Renal cortex interstitium (tissue), 11 donors: ENCODE data around the gene PAPLN. TPM values are rescaled to one million over a fixed set of nuclear protein-coding genes. Genes with fewer than 3 reads are reported as not detected.

Experiments used
- DNase-seq, 11 donors: peaks; one replicate each; pipeline ENCODE4 v3.0.0-alpha.2; 2013; ENCODE audit warnings: low read depth in 9 of 11, low spot score in 4 of 11; ENCODE audit errors: extremely low read depth in 1 of 11
- polyA plus RNA-seq, 3 donors: library from polyadenylated mRNA; unstranded; fragments of 120-200 nt; gene quantifications; one replicate each; pipeline ENCODE4 v1.2.1, GENCODE V29; 2013; ENCODE audit not compliant: insufficient read length in 3 of 3

Gene PAPLN
- polyA plus RNA-seq, 3 donors = 21.7 to 42.9 (median 25.2) TPM

DNA sequence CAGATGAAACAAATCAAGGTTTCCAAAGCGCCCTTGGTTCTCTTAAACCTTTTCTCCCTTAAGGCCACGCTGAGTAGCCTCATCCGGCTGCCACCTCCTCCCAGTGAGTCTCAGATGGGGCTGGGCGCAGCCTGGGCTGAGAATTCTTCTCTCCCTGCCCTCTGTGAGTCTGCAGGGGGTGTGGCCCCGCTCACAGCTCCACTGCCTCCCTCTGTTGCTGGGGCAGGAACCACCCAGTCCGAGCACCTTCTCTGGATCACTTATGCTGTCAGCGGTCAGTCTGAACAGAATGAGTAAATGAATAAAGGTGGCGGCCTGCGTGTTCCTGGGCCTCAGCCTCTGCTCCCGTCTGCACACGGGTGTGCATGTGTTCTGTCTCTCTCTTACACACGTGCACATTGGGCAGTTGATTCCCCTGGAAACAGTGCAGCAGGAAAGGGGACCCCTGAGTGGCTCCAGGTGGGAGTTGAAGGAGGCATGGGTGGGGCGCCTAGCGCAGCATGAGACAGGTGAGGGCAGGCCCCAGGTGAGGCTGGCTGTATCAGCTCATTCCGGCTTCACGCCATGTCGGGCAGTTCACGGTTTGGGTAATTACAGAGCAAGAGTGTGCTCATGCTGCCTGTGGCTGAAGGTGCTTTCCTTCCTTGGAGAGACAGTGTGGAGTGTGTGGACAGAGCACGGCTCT is 4.3 kb downstream of the PAPLN start:
- no peak for DNase-seq

- DNase-seq = no peak
These were observed 5.1 kb downstream of the PAPLN start for GRCh38 chr14:73242357-73242901.

GRCh38 chr14:73243341-73243740 is 6.0 kb downstream of the PAPLN start:
- DNase-seq = no peak

DNA sequence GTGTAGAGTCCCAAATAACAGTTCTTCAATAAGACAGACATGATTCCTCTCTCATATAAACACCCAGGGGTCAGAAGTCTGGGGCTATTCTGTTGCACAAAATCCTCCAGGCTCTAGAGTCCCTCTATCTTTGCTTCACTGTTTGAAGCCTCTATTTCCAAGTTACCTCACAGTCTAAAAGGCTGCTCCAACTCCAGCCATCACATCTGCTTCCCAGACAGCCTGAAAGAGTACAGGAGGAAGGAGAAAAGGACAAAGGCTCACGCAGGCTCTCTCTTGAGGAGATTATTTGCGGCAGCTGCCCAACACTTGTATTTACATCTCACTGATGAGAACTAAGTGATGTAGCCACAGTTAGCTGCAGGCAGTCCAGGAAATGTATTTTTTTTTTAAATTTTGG is 6.4 kb downstream of the PAPLN start:
- no peak for DNase-seq

- DNase-seq = no peak
These were observed 7.4 kb downstream of the PAPLN start for GRCh38 chr14:73244541-73245290.

DNA sequence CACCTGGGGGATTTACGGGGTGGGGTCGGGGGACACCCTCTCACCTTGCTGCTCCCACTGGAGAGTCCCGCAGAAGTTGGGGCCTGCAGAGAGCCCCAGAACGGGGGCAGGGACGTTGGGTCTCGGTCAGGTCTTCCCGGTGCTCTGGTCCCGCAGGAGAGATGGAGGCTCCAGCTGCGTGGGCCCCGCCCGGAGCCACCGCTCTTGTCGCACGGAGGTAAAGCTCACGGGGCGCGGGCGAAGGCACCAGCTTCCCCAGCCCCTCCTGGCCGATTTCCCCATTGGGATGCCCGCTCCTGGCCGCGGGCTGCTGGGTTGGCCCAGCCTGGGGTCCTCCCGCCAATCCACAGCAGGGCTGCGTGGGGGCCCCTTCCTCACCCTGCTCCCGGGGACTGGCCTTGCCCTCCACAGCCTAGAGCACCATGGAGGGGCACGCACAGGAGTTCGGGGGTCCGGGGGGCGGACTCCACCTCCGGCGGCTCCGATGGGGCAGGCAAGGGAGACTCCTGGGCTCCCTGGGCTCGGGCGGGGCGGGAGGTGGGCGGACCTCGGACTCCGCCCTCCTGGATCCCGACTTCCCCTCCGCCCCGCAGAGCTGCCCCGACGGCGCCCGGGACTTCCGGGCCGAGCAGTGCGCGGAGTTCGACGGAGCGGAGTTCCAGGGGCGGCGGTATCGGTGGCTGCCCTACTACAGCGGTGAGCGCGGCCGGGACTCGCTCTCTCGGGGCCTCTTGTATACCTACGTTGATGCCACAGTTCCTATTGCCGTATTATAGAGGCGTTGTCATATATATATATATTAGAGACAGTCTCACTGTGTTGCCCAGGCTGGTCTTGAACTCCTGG is 8.4 kb downstream of the PAPLN start:
- DNase-seq = no peak

- no peak for DNase-seq
These were observed 9.3 kb downstream of the PAPLN start for GRCh38 chr14:73246387-73247150.

- DNase-seq = no peak
These were observed 11.0 kb downstream of the PAPLN start for GRCh38 chr14:73248108-73248868.

DNA sequence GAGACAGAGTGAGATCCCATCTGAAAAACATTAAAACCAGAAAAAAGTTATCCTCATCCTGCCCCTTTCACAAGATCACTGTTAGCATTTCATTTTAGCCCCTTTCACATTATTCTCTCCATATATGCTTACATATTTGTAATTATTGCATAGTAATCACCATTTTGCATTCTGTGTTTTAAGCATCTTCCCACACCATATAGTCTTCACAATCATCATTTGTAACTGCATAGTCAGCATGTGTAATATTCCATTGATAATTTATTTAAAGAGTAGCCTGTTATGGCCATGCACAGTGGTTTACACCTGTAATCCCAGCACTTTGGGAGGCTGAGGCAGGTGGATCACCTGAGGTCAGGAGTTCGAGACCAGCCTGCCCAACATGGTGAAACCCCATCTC is 11.8 kb downstream of the PAPLN start:
- no peak for DNase-seq

GRCh38 chr14:73249564-73250316 is 12.4 kb downstream of the PAPLN start:
- no peak for DNase-seq

GRCh38 chr14:73250317-73250713 is 13.0 kb downstream of the PAPLN start:
- DNase-seq = no peak

- DNase-seq = no peak
These were observed 13.6 kb downstream of the PAPLN start for GRCh38 chr14:73250781-73251500.

GRCh38 chr14:73251516-73252215 is 14.4 kb downstream of the PAPLN start:
- no peak for DNase-seq

- DNase-seq = no peak
These were observed 15.4 kb downstream of the PAPLN start for GRCh38 chr14:73252491-73253322.

GRCh38 chr14:73253323-73253610 is 16.0 kb downstream of the PAPLN start:
- no peak for DNase-seq

DNA sequence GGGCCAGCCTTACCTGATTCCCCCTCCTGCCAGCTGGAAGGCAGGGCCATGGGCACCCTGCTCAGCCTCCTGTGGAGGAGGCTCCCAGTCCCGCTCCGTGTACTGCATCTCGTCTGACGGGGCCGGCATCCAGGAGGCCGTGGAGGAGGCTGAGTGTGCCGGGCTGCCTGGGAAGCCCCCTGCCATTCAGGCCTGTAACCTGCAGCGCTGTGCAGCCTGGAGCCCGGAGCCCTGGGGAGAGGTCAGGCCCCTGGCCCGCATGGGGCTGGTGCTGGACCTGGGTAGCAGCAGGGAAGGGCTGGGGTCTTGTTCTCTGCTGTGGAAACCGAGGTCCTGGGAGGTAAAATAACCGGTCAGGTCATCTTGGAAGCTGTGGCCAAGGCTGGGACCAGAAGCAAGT is 16.4 kb downstream of the PAPLN start:
- no peak for DNase-seq
